HG03108 (cell line): ENCODE results near the gene RIMBP2.

Experiments
- ATAC-seq: cut with Tn5 transposase; IDR thresholded peaks from one replicate; pipeline ENCODE4 v1.9.1; 2021; ENCODE audit warnings: moderate library complexity; ENCODE audit not compliant: unreplicated experiment

The RIMBP2 gene

DNA sequence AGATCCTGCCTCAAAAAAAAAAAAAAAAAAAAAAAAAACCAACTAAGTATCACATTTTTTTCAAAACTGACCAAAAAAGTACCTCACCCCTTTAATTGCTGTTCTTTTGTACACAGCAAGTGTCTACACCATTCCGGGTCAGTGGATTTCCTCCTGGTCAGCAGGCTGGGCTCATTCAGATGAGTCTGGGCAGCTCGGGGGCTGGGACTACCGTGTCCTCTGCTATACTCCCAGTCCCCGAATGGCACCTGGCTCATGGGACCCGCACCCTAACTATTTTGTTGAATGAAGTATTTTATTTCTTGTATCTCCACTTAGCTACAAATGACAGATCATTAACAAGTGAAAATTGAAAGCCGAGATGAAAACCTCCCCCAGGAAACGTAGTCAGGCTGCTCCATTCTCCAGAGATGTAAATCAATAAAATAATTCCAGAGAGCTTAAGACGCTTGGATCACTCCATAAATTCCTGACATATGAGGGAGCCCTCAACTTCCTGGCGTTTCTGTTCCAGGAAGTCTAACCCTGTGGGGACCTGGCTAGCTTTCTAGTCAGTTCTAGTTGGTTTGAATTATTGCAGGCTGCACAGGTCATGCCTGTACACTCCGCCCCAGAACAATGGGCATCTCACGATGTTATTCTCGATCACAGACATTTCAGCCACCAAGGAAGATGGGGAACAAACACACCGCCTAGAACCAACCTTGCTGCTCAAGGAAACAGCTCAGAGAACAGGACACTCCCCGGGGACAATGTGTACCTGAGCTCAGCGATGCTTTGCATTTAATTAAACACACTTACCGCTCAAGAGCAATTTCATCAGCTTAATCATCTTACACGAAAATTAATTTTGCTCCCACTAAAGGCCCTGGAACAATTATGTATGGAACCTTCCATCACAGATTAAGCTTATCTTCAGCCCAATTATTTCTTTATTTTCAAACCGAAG is 76.3 kb downstream of the RIMBP2 start:
- no peak for ATAC-seq

DNA sequence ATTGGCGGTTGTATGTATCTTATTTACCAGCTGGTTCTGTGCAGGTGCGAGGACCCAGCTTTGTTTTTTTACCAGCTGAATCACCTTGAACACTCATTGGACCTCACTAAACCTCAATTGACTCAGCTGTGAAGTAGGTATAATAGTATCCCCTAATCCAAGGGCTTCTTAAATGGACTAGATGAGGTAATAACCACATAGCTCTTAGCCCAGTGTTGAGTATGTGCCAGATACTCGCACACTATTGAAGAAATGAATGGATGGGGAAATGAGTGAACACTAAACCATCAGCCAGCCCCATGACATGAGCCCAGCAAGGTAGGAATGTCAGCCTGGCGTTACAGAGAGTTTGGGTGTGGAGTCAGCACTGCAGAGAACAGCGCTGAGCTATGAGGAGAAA is 79.7 kb downstream of the RIMBP2 start:
- ATAC-seq: no peak

DNA sequence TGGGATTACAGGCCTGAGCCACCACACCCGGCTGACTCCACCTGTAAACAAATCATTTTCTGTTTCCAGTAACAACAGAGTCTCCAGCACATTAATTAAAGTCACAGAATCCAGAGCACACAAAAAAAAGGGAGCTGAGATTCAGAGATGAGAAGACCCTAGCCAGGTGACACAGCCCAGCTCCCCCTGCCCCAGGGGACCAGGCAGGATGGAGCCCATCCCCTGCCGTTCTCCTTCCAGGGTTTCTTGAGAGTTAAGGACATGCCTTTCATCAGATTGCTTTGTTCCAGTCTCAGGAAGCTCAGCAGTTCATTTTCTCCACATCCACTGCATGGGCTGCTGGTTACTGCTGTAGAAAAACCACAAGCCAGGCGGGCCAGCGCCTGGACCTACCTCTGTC is 81.2 kb downstream of the RIMBP2 start:
- ATAC-seq: no peak

DNA sequence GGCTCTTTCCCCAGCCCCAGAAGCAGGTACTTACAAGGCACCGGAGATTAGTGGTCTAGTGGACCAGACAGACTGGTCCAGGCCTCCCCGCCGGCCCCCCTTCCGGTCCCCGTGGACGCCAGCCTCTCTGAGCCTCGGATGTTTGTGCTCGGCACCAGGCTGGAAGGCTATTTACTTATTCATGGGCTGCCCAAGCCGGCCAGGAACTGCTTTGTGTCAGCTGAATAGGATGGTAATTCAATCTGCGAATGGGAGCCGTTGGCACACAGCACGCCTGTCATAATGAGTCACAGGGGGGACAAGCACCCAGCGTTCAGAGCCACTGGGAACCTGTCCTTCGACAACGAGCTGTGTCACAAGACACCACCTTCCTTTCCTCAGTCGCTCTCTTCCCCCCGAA is 82.3 kb downstream of the RIMBP2 start:
- ATAC-seq: no peak

DNA sequence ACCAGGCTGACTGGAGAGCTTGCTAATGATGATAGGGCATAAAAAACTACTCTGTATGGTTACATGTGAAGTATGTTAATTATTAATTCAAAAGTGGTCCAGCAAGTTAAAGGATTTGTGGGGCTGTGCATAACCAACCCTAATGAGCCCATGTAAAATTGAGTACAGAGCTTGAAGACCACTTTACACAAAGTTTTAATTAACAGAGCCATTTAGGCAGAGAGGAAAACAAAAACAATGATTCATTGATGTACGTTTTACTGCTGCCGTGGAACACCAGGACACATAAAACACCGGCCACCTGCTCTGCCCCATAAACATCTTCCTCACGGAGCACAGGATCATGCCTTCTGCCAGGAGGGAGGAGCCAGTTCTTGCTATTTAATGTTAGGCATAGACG is 83.5 kb downstream of the RIMBP2 start:
- ATAC-seq: no peak

DNA sequence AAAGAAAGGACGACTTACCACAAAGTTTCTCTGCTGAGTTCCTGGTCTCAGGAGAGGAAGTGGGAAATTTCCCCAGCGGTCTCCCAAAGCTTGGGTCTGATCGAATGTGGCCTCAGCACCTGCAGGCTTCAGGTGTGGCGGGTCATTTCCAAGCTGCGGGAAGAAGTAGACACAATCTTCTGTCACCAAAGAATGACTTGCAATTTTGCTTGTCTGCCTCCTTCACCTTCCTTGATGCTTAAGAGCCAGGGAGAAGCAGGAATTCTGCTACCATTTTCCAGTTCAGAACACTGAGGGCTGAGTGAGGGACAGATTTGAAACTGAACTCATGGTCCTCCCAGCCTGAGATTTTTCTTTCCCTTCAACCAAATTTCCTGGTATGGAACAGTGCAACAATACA is 87.8 kb downstream of the RIMBP2 start:
- no peak for ATAC-seq

DNA sequence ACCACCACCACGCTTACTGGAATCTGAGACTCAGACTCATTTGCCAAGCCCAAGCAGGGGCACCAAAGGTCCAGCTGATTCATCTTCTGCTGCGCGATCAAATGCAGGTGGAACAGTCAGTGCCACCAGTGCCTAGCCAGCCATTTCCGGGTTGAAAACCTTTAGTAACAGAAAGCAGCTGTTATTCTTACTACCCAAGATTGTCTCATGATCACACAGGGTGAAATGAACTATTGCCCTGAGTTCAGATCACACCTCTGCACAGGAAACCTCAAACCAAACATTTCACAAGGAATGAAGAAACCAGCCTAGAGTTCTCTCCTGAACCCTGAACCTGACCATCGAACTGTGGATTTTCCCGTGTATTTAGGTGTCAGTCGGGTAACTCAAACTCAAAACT is 88.9 kb downstream of the RIMBP2 start:
- no peak for ATAC-seq

DNA sequence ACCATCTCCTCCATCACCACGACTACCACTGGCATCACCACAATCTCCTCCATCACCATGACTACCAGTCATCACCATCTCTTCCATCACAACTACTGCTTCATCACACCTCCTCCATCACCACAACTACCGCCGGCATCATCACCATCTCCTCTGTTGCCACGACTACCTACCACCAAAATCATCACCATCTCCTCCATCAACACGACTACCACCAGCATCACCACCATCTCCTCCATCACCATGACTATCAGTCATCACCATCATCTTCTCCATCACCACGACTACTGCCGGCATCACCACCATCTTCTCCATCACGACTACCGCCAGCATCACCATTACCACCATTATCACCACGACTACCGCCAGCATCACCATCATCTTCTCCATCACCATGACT is 89.5 kb downstream of the RIMBP2 start:
- ATAC-seq: no peak

DNA sequence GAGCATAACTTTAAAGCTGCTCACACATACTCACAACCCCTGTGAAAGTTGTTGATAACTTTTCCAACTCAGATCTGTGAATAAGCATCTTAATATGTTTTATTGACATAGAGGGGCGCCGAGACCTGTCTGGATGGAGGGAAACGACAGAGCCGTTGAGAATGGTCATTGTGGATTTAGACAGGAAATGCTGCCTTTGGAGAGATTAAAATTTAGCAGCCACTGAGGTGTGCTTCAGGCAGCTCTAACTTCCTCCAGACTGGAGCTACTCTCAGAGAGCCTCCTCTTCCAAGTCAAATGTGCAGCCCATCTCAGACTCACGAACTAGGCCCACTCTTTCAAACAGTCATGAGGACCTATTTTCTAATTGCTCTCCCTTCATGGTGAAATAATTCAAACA is 90.9 kb downstream of the RIMBP2 start:
- no peak for ATAC-seq

DNA sequence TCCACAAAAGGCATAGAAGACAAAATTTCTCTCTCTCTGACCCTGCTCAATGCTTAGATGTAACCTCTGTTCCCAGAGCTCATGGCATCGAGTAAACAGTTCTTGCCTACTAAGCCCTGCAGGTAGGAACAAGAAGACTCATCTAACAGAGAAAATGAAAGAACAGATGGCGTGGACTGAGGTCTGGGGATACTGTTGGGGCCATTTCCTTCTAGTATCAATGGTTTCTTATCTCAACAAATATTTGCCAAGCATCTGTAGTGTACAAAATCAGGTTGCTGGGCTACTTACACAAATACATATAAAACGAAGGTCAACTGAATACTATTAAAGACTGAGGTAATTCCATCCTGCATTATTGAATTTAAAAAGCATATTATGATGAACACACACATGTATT is 93.3 kb downstream of the RIMBP2 start:
- ATAC-seq: no peak

DNA sequence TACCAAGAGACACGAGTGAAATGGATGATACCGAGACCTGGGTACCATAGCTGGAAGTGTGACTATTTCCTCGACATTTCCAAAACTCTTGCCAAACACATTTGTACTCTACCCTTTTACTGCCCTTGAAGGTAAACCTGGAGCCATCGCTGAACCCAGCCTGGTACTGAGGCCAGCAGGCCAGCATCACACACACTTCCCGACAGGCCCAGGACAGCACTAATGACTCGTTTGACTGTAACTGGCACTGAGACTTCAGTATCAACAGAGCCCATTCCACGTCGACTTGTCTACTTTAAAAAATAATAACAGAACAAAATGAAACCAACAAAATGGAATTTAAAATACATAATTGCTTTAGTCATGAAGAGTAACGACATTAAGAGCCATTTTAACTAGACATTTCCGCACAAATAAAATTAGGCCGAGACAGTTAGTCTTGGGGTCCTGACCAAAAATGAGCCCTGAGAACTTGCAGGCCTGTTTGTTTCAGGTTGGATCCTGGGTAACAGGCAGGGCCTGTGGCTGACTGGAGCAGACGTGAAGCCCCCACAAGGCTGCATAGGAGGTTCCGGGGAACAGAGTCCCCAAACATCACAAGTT is 94.3 kb downstream of the RIMBP2 start:
- no peak for ATAC-seq

DNA sequence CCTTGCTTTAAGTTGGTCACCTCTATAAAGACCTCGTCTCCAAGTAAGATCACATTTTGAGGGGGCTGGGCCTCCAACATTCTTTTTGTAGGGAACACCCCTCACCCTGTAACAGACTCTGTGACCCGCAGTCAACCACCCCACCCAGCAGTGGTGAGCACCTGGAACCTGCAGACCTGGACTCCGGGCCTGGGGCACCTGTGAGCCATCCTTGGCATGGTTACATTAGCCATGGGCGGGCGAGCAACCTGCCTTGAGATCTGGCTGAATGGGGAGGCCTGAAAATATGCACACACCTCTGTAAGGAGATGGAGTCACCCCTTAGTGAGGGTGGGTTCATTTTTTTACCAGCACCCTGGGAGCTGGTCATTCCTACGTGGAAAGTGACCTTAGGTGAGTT is 95.3 kb downstream of the RIMBP2 start:
- ATAC-seq: no peak

DNA sequence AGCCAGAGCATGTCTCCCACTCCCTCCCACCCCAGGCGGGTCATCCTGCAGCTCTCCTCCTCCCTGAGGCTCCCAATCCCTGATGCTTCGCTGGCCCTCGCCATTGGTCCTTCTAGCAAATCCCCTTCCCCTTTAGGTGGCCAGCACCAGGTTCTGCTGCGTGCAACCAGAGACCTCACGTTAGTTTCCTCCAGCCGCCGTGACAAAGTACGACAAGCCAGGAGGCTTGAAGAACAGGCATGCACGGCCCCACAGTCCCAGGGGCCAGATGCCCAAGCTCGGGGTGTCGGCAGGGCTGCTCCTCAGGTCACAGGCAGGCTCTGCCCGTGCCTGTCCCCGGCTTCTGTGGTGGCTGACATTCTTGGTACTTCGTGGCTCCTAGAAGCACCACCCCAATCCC is 95.8 kb downstream of the RIMBP2 start:
- ATAC-seq: no peak

DNA sequence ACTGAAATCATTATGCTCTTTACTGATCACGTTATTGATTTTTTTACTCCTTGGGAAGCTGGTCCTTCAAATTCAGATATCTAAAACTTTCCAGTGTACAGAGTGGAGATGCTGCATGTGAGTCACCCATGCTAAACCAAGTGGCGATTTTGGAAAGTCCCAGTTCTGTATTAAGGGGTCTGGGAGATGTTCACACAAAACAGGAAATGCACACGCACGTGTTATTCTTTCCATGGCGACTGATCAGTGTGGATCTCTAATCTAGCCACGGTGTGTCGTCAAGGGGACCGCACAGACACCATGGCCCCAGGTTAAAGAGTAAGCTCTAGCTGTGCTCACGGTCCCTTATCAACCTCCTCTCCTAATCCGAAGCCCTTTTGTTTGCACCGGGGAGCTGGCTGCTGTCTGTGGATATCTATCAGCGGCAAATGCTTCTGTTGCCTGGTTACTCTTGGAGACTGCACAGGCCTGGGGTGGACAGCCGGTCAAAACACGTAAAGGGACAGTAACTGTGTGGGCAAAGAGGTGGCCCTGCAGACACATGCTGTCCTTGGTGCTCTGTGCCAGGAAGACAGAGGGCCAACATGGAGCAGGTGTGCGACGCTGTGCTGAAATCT is 96.6 kb downstream of the RIMBP2 start:
- ATAC-seq: no peak

DNA sequence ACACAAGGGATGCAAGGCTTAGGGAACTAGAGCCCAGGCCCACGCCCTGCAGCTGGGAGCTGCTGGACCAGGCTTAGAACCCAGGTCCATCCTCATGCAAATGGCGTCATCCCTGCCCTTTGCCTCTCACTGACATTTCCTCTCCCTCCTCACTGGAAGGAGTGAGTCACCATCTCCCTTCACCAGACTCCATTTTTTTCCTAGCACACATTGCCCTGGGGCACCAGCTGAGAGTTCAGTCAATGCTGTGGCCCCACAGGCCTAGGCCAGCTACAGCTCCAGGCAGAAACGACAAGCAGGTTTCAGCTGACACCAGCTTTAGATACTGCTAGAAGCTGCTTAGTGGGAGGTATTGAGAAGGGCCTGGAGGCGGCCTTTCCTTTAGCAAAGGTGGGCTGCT is 98.9 kb downstream of the RIMBP2 start:
- ATAC-seq: no peak

DNA sequence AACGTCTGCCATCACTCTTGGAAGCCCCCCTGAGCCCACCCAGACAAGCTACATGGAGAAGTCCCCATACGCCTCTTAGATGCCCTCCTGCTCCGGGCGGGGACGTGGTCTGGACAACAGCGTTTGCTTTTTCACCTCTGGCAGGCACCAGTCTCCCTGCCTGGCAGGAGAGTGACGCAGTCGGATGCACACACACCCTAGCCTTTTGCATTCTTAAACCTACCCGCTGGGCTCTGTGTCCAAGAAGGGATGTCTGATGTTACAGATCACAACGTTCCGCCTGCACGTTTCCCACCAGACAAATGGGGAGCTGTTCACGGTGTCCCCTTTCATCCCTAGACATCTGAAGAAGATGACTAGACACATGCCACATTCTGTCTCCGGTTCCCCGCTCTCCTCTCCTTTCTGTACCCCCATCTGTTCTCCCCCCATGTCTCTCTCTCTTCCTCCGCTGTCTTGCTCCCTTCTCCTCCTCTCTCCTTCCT is 100.2 kb downstream of the RIMBP2 start:
- no peak for ATAC-seq

DNA sequence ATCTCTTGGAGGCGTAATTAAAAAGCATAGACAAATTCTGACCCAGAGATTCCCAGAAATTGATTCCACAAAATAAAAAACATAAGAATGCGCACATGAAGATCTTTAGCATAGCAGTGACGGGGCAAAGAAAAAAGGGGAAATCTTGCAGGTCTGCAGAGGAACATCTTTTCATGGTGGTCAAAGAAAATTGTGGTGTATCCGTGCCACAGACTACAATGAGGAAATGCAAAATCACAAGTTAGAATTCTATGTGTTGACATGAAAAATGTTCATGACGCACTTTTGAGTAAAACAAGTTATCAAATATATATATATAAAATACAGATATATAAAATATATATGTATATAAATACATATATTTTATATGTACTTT is 101.6 kb downstream of the RIMBP2 start:
- ATAC-seq: no peak

DNA sequence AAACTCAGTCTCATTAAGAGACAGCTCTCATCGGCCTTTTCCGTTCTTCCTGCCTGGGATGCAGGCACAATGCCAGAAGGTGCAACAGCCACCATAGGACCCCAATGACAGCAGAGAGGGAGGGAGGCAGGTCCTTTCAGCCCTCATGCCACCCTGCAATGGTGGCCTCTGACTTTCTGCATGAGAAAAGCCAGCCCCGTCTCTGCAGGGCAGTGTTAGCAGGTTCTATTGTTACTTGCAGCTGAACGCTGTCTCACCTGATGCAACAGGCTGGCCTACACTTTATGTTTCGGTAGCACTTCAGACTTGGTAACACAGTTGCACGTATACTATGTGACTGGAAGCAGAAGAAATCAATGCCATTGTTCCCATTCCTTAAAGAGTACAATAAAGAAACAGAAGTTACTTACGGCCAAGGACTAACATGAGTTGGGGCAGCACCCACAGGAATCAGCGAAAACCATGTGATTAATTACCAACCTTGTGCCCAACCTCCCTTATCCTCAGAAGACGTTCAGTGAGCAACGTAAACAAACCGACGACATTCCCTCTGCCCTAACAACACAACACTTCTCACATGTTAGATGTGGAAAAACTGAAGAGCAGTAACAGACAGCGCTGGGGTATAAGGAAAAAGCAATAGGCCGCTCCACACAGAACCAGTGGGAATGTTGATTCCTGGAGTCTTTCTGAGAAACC is 102.1 kb downstream of the RIMBP2 start:
- no peak for ATAC-seq

DNA sequence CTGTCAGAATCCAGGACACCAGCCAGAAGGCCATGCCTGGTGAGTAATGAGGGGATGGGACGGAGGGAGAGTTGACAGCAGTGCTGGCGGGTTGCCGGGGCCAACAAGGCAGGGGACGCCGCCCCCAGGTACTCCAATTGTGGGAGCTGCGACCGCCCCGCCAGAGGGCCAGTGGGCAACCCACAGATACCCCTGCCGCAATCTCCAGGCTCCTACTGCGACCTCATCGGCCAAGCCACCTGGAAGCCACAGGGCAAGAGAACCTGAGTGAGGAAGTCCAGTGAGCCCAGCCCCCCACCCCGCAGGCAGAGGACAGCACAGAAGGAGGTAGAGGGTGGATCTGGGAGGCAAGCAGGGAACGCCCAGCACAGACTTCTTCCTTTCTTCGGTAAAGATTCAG is 103.0 kb downstream of the RIMBP2 start:
- no peak for ATAC-seq

DNA sequence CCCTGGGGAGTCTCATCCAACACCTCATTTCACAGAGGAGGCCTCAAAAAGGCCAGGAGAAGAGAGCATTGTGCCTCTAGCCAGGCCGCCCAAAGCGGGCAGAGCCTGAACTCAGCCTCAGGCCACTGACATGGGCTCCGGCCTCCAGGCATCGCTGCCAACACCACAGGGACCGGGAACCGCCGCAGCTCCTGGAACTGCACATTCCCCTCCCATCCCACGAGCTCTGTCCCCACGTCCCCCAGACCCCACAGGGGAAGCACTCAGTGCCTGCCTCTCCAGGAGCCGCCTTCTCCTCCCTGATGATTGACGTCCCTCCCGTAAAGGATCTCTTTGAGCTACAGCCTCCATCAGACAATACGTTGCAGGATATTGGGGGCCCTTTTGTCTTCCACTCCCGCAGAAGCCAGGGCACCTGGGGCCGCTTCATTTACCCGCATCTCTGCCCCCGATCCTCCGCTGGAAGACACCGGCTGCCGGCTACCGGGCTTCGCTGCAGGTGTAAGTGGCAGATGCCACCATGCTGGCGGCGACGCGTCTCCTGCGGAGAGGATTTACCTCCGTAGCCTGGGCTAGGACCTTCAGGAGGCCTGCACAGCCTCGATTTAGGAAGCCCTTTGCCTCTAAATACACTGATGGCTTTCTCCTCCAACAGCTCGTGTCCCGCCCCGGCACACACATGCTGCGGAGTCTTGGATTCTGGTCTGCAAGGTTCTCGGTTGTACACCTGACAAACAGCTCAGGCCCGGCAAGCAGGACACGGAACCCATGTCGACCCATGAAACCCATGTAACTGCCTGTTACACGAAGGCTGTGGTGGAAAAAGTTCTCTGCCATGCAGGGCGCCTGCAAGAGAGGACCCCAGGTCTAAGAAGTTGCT is 104.8 kb downstream of the RIMBP2 start:
- ATAC-seq: no peak
